ENCODE data around the gene ATF5.

Gene ATF5

DNA sequence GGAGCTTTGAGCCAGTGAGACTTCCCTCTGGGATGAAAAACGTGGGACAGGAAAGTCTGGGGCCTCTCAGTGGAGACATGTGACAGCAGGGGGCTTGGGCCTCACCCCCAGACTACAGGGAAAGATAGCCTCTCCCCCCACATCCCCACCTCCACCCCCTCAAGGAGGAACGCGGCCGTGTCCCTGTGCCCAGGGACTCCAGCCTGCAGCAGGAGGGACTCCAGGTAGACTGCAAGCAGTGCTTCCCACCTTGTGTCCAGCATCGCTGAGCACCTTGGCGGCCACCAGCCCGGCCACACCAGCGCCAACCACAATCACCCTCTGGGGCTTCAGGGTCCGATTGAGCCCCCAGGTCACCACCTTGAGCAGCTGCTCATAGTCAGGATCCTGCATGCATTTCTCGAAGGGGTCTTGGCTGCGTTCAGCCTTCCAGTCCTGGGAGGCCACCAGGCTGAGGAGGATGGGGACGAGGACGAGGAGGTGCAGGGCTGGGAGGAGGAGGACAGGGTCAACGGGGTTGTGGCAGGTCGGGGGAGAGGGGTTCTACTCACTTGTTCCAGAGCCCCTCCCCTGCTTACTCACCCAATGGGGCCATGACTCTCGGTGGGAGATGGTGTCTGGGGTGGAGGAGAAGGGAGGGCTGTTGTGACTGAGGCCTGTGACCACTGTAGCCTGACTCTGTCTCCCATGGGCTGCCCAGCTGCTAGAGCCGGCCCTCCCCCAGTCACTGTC, 33.3 kb upstream of the ATF5 start:
- H3K27ac ChIP-seq, result no peak overlapping the region

DNA sequence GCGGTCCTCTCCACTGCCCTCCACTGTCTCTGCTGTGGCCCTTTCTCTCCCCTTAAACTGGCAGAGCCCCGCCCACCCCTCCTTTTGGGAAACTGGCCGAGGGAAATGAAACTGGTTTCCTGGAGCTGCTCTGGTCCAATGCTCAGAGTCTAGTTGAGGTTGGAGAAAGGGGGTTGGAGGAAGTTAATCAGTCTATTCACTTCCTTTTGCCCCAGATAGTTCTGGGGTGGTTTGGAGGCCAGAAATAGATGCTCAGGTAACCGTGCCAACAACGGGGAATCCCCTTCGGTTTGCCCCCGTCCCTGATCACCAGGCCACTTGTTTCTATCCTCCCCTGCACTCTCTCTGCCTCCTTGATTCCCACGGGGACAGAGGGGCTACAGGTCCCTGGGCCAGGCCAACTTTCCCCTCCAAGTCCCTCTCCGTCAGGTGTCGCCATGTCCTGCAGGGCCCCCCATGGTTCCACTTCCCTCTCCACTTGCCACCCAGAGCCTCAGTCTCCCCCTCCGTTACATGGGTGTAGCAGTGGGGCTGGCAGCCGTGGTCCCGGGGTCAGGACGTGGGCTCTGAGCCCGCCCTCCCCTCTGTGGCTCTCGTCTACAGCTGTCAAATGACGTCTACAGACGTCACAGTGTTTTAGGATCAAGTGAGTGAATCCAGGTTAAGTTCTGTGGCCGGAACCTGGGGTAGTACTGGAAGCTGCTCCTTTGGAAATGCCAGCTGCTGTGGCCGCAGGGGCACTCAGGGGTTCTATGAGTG, 32.0 kb upstream of the ATF5 start, which contains the start of gene IL4I1:
Gene IL4I1 (minus strand): TSS at position 25 of the 759 bp plus-strand sequence. CDS start 727 bp downstream, outside the sequence.
- H3K27ac ChIP-seq, result no peak within 1 kb of the TSS
- TF ChIP-seq ZFX (IDR thresholded peaks at IDR 0.05), result no peak
- TF ChIP-seq, protein P1, sequence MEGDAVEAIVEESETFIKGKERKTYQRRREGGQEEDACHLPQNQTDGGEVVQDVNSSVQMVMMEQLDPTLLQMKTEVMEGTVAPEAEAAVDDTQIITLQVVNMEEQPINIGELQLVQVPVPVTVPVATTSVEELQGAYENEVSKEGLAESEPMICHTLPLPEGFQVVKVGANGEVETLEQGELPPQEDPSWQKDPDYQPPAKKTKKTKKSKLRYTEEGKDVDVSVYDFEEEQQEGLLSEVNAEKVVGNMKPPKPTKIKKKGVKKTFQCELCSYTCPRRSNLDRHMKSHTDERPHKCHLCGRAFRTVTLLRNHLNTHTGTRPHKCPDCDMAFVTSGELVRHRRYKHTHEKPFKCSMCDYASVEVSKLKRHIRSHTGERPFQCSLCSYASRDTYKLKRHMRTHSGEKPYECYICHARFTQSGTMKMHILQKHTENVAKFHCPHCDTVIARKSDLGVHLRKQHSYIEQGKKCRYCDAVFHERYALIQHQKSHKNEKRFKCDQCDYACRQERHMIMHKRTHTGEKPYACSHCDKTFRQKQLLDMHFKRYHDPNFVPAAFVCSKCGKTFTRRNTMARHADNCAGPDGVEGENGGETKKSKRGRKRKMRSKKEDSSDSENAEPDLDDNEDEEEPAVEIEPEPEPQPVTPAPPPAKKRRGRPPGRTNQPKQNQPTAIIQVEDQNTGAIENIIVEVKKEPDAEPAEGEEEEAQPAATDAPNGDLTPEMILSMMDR (conservative IDR thresholded peaks at IDR 0.05), result no peak

More for the DNA sequence above, 33.3 kb upstream of the ATF5 start:
- TF ChIP-seq, protein P1 (conservative IDR thresholded peaks at IDR 0.05), result no peak
- no peak for TF ChIP-seq ZFX (IDR thresholded peaks at IDR 0.05)

DNA sequence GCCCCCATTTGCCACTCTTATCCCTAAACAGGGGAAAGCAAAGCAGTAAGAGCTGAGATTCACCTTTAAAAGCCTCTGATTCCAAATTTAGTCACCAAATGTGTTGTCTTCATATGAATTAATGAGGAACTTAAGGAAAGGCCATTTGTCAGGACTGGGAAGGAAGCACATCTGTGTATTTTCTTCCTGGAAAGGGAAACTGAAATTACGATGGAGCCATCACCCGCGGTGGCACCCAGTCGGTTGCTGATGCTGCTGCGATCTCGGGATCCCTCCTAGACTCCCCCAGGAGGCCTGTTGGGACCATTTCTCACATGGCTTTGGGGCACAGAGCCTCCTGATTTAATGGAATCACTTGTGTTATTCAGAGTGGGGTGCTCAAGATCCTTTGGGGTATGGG, 24.9 kb upstream of the ATF5 start:
- TF ChIP-seq ZFX (IDR thresholded peaks at IDR 0.05), result no peak
- TF ChIP-seq, protein P1 (conservative IDR thresholded peaks at IDR 0.05), result no peak
- no peak overlapping the region for H3K27ac ChIP-seq

DNA sequence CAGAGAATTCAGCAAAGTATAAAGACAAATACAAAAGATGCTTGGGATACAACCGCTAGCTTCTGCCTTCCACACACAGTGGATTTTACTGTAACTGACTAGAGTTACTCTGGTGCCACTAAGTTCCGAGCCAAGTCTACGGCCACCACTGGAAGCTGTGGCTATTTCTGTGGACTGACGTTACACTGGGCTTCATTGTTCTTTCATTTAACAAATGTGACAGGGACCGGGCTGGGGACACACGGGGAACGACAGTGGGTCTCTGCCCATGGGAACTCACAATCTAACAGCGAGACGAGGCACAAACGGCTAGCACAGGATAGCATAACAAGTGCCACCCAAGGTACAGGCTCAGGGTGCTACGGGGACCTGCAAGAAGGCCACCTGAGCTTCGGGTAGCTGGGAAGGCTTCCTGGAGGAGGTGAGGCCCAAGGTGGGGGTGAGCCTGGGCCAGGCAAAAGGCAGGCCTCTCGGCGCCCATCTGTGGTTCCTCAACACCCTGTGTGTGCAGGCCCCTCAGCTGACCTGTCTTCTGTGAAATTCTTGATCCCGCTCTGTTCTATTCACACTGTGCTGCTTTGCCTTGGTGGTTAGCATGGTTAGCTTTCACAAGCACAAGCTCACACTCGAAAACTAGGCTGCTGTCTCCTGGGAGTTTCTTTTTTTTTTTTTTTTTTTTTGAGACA, 22.0 kb upstream of the ATF5 start:
- TF ChIP-seq, protein P1 (conservative IDR thresholded peaks at IDR 0.05), result no peak
- TF ChIP-seq ZFX (IDR thresholded peaks at IDR 0.05), result no peak
- H3K27ac ChIP-seq, result no peak overlapping the region

DNA sequence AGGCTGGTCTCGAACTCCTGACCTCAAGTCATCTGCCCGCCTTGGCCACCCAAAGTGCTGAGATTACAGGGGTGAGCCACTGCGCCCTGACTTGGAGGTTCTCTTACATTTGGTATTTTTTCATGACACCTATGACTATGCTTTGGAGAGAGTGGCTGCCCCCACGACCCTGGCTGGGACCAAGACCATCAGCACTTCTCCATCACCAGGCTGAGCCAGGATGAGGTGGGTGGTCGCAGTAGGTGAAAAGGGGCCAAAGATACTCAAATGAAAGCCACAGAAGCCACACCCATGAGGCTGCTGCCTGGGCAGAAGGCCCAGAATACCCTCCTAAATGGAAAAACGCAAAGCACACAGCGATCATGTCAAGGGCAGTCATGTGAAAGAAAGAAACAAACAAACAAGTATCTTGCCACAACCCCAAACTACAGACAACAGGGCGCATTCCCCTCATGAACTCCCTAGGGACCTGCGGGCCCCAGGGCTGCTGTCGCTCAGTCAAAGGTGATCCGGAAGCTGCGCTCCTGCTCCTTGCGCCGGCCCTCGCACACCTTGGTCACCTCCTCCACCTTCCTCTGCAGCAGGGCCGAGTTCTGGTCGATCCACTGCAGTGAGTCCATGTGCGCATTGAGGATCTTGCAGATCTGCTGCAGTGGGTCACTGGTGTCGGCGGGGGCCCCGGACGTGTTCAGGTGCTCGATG, 21.1 kb upstream of the ATF5 start:
- TF ChIP-seq, protein P1 (conservative IDR thresholded peaks at IDR 0.05), result no peak
- no peak for TF ChIP-seq ZFX (IDR thresholded peaks at IDR 0.05)
- H3K27ac ChIP-seq, result no peak overlapping the region

DNA sequence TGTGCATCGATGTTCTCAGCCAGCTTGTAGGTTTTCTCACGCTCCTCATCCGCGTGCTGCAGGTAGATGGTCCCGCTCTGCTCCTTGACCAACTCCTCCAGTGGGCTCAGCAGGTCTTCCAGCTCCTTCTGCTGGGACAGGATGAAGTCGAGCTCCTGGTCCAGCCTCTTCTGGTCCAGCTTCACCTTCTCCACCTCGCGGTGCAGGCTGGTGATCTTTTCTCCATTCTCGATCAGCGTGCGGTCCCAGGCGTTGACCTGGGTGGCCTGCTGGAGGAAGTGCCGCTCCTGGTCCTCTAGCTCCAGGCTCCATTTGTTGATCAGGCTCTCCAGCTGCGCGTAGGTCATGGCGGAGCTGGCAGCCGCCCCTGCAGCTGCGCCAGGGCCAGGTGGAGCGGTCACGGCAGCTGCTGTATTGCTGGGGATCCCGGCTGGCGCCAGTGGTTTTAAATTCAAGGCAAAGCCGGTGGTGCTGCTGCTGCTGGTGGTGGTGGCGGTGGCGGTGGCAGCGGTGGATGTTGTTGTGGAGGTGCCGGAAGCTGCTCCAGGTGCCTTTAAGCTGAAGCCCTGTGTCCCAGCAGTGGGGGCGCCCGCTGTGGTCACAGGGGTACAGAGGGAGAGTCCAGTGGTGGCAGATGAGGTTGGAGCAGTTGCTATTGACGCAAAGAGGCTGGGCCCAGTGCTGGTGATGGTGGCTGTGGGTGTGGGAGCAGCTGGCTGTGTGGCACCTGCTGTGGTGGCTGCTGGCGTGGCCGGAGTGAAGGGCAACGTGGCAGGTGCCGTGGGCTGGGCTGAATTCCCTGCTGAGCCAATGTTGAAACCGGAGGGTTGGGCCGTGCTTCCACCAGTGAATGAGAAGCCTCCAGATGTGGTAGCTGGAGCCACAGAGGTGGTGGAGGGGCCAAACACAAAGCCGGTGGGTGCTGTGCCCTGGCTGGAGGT, 20.3 kb upstream of the ATF5 start:
- TF ChIP-seq ZFX (IDR thresholded peaks at IDR 0.05), result no peak
- TF ChIP-seq, protein P1 (conservative IDR thresholded peaks at IDR 0.05), result no peak
- no peak overlapping the region for H3K27ac ChIP-seq
